Glutamatergic neuron (in vitro differentiated cells): ENCODE measurements around the gene XIST. TPM values are rescaled to one million over a fixed set of nuclear protein-coding genes. Genes with fewer than 3 reads are reported as not detected.

Experiments used
- DNase-seq: peaks from one replicate; pipeline ENCODE4 v3.0.0; 2022
- H3K27ac Mint-ChIP-seq: one replicate; pipeline ENCODE4 v1.8.0; 2020; ENCODE audit warnings: mild to moderate bottlenecking, mixed read lengths, inconsistent platforms; ENCODE audit not compliant: unreplicated experiment
- H3K27me3 Mint-ChIP-seq: one replicate; pipeline ENCODE4 v1.8.0; 2020; ENCODE audit warnings: mild to moderate bottlenecking, moderate library complexity, mixed read lengths, inconsistent platforms; ENCODE audit not compliant: unreplicated experiment
- H3K36me3 Mint-ChIP-seq: one replicate; pipeline ENCODE4 v1.8.0; 2020; ENCODE audit warnings: mild to moderate bottlenecking, mixed read lengths, inconsistent platforms; ENCODE audit not compliant: unreplicated experiment
- H3K4me1 Mint-ChIP-seq: one replicate; pipeline ENCODE4 v1.8.0; 2020; ENCODE audit warnings: mild to moderate bottlenecking, low read depth, mixed read lengths, inconsistent platforms; ENCODE audit not compliant: unreplicated experiment
- H3K4me3 Mint-ChIP-seq: one replicate; pipeline ENCODE4 v1.8.0; 2020; ENCODE audit warnings: mild to moderate bottlenecking, mixed read lengths, inconsistent platforms; ENCODE audit not compliant: unreplicated experiment
- H3K9me3 Mint-ChIP-seq: one replicate; pipeline ENCODE4 v1.8.0; 2020; ENCODE audit warnings: mild to moderate bottlenecking, moderate library complexity, mixed read lengths, inconsistent platforms; ENCODE audit not compliant: unreplicated experiment
- CTCF ChIP-seq: fragments of 200-600 bp; sonication (generic); IDR thresholded peaks from one replicate; pipeline ENCODE4 v1.5.0; 2021; ENCODE audit not compliant: partially characterized antibody, unreplicated experiment
- total RNA-seq: library from RNA; stranded (reverse); fragmentation: NEBNext Ultra II Directional; extraction: Animal tissue kit (Norgen Biotek cat#: 25700); gene quantifications from one replicate; pipeline ENCODE4 v1.2.1, GENCODE V29; 2021; ENCODE audit not compliant: unreplicated experiment

Gene XIST
- total RNA-seq, 1 donor from 2014 or later, result not detected

GRCh38 chrX:73868916-73869315 is 16.4 kb upstream of the XIST start:
- Mint-ChIP-seq H3K4me3 (no peak overlapping the region), H3K4me1 (no peaks in the 10 kb centered on the region), H3K27ac (no peak overlapping the region), H3K27me3 (no peaks in the 10 kb centered on the region), H3K36me3 (no peaks in the 10 kb centered on the region), H3K9me3 (peaks cover 1% of the 10 kb centered on the region)
- no peak for TF ChIP-seq CTCF
- DNase-seq, result no peak

- Mint-ChIP-seq H3K4me1 (no peaks in the 10 kb centered on the region), H3K9me3 (no peaks in the 10 kb centered on the region), H3K4me3 (no peak overlapping the region), H3K27ac (no peak overlapping the region), H3K36me3 (no peaks in the 10 kb centered on the region), H3K27me3 (no peaks in the 10 kb centered on the region)
- DNase-seq, result no peak
- no peak for TF ChIP-seq CTCF
Measured at GRCh38 chrX:73867144-73867543, 14.6 kb upstream of the XIST start.

- Mint-ChIP-seq H3K27ac (no peak overlapping the region), H3K36me3 (no peaks in the 10 kb centered on the region), H3K4me3 (no peak overlapping the region), H3K9me3 (peaks cover 2% of the 10 kb centered on the region), H3K27me3 (no peaks in the 10 kb centered on the region), H3K4me1 (no peaks in the 10 kb centered on the region)
- no peak for TF ChIP-seq CTCF
- no peak for DNase-seq
Measured at GRCh38 chrX:73863852-73864251, 11.3 kb upstream of the XIST start.

- no peak overlapping the region for H3K4me3 Mint-ChIP-seq
- no peaks in the 10 kb centered on the region for H3K36me3 Mint-ChIP-seq
- no peaks in the 10 kb centered on the region for H3K27me3 Mint-ChIP-seq
- H3K27ac Mint-ChIP-seq, result no peak overlapping the region
- DNase-seq, result no peak
- TF ChIP-seq CTCF, result no peak
- peaks cover 2% of the 10 kb centered on the region for H3K9me3 Mint-ChIP-seq
- no peaks in the 10 kb centered on the region for H3K4me1 Mint-ChIP-seq
Measured at GRCh38 chrX:73863268-73863667, 10.8 kb upstream of the XIST start.

GRCh38 chrX:73859622-73860021 is 7.1 kb upstream of the XIST start:
- Mint-ChIP-seq H3K36me3 (no peaks in the 10 kb centered on the region), H3K27me3 (no peaks in the 10 kb centered on the region), H3K4me1 (no peaks in the 10 kb centered on the region), H3K4me3 (no peak overlapping the region), H3K9me3 (peaks cover 2% of the 10 kb centered on the region), H3K27ac (no peak overlapping the region)
- no peak for DNase-seq
- TF ChIP-seq CTCF, result no peak
